Non-pigmented ciliary epithelial cell (primary cell): ENCODE results near the gene NEDD4.
A peak's percentile ranks its signal among the peaks of the same experiment; 100 is the strongest.
"Not testable (repeated sequence)": the region's sequence is repeated elsewhere in the genome, so short reads cannot be mapped to it uniquely, and the experiment has no call there.

Experiments
- DNase-seq: peaks from one replicate; pipeline ENCODE4 v3.0.0-alpha.2; 2010; ENCODE audit warnings: low read depth

The NEDD4 gene

GRCh38 chr15:56004281-56004680 lies 10.9 kb upstream of the NEDD4 start:
- DNase-seq: not testable (repeated sequence)

GRCh38 chr15:56003777-56004176 lies 10.4 kb upstream of the NEDD4 start:
- DNase-seq: not testable (repeated sequence)

- not testable (repeated sequence) for DNase-seq
Measured at GRCh38 chr15:56003277-56003676, 9.9 kb upstream of the NEDD4 start.

- DNase-seq: no peak
Measured at GRCh38 chr15:56001471-56002078, 8.2 kb upstream of the NEDD4 start.

GRCh38 chr15:55999658-56000057 lies 6.2 kb upstream of the NEDD4 start:
- no peak for DNase-seq

- DNase-seq: no peak
Measured at GRCh38 chr15:55998478-55998877, 5.1 kb upstream of the NEDD4 start.

- no peak for DNase-seq
Measured at GRCh38 chr15:55993804-55994560, 570 bp upstream of the NEDD4 start.

- DNase-seq: peak; percentile 36
Measured at GRCh38 chr15:55992769-55993110, 672 bp downstream of the NEDD4 start.

GRCh38 chr15:55991802-55992768 lies 1.3 kb downstream of the NEDD4 start:
- DNase-seq: no peak

GRCh38 chr15:55990998-55991397 lies 2.4 kb downstream of the NEDD4 start:
- DNase-seq: no peak

GRCh38 chr15:55990516-55990915 lies 2.9 kb downstream of the NEDD4 start:
- no peak for DNase-seq

GRCh38 chr15:55989383-55989782 lies 4.0 kb downstream of the NEDD4 start:
- DNase-seq: no peak

- DNase-seq: no peak
Measured at GRCh38 chr15:55981582-55982249, 11.7 kb downstream of the NEDD4 start.

GRCh38 chr15:55980511-55980910 lies 12.9 kb downstream of the NEDD4 start:
- no peak for DNase-seq

GRCh38 chr15:55977231-55977630 lies 16.2 kb downstream of the NEDD4 start:
- no peak for DNase-seq

- DNase-seq: no peak
Measured at GRCh38 chr15:55970286-55970685, 23.1 kb downstream of the NEDD4 start.

- no peak for DNase-seq
Measured at GRCh38 chr15:55969582-55969981, 23.8 kb downstream of the NEDD4 start.

GRCh38 chr15:55968923-55969322 lies 24.5 kb downstream of the NEDD4 start:
- DNase-seq: no peak

- no peak for DNase-seq
Measured at GRCh38 chr15:55965091-55965490, 28.3 kb downstream of the NEDD4 start.

- no peak for DNase-seq
Measured at GRCh38 chr15:55960946-55961345, 32.5 kb downstream of the NEDD4 start.

GRCh38 chr15:55959744-55960447 lies 33.5 kb downstream of the NEDD4 start:
- no peak for DNase-seq

GRCh38 chr15:55958349-55958748 lies 35.1 kb downstream of the NEDD4 start:
- DNase-seq: no peak
